ENCODE results near the gene MS4A1. TPM values are rescaled to one million over a fixed set of nuclear protein-coding genes. Genes with fewer than 3 reads are reported as not detected.

Gene MS4A1
- total RNA-seq, 1 donor from 2014 or later, result 2,024 TPM

- peaks cover 65% of the 10 kb centered on the region for H3K4me1 Mint-ChIP-seq
- peaks cover 2% of the 10 kb centered on the region for H3K9me3 Mint-ChIP-seq
- TF ChIP-seq, protein P1, sequence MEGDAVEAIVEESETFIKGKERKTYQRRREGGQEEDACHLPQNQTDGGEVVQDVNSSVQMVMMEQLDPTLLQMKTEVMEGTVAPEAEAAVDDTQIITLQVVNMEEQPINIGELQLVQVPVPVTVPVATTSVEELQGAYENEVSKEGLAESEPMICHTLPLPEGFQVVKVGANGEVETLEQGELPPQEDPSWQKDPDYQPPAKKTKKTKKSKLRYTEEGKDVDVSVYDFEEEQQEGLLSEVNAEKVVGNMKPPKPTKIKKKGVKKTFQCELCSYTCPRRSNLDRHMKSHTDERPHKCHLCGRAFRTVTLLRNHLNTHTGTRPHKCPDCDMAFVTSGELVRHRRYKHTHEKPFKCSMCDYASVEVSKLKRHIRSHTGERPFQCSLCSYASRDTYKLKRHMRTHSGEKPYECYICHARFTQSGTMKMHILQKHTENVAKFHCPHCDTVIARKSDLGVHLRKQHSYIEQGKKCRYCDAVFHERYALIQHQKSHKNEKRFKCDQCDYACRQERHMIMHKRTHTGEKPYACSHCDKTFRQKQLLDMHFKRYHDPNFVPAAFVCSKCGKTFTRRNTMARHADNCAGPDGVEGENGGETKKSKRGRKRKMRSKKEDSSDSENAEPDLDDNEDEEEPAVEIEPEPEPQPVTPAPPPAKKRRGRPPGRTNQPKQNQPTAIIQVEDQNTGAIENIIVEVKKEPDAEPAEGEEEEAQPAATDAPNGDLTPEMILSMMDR (IDR thresholded peaks at IDR 0.05), result no peak
- peak; percentile 95 for ATAC-seq (ENCODE audit: low read depth)
- H3K4me3 Mint-ChIP-seq, result peak overlapping the region; percentile 64
- intact Hi-C loops (cut with micrococcal nuclease), result loop anchor here (1.0 kb wide), 4 partner anchors 9 to 110 kb away; partner anchors contain the start of genes MS4A1 and MS4A7
- peak overlapping the region; percentile 91 for H3K27ac Mint-ChIP-seq
- ChIA-PET POLR2A (interaction anchor here (0.6 to 5.6 kb wide), 25 partner anchors 8 to 883 kb away, joined by 3 to 251 read pairs (median 6); partner anchors contain the start of genes MS4A1, MS4A12 and MS4A7), CTCF (interaction anchor here (0.9 to 4.2 kb wide), 11 partner anchors 10 to 212 kb away, joined by 3 to 43 read pairs (median 6); partner anchors contain the start of gene MS4A1)
- H3K36me3 Mint-ChIP-seq (ENCODE audit: low read depth), result peaks cover 2% of the 10 kb centered on the region
- no peaks in the 10 kb centered on the region for H3K27me3 Mint-ChIP-seq
- no peak for DNase-seq
Measured at GRCh38 chr11:60477035-60477445, 21.4 kb downstream of the MS4A1 start.

DNA sequence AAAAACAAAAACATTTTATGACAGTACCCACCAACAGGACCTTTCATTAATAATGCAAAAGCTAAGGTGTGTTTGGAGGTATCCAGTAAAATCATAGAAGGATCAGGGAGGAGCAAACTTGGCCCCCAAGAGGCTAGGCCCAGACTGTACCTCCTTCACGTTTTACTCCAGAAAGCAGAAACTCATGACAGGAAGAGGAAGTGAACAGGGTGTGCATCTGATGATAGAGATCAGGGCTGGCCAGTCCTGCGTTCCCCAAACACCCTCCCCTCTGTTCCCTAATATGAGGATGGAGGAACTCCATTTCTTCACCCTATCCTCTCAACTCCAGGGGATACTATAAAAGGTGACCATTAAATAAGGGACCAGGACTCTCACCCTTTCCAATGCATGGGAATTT is 26.7 kb downstream of the MS4A1 start:
- Mint-ChIP-seq H3K9me3 (peaks cover 2% of the 10 kb centered on the region), H3K4me3 (peak overlapping the region; percentile 65), H3K27me3 (no peaks in the 10 kb centered on the region), H3K4me1 (peaks cover 88% of the 10 kb centered on the region), H3K27ac (peak overlapping the region; percentile 90), H3K36me3 (ENCODE audit: low read depth) (no peaks in the 10 kb centered on the region)
- ChIA-PET CTCF (interaction anchor here (1.6 to 4.0 kb wide), 4 partner anchors 25 to 217 kb away, joined by 3 to 80 read pairs (median 8); no protein-coding TSS in a partner anchor), POLR2A (interaction anchor here (1.4 to 4.5 kb wide), 4 partner anchors 11 to 117 kb away, joined by 5 to 101 read pairs (median 53); partner anchors contain the start of gene MS4A1)
- no peak for DNase-seq
- TF ChIP-seq, protein P1 (IDR thresholded peaks at IDR 0.05), result no peak
- intact Hi-C loops (cut with micrococcal nuclease), result loop anchor here (10.0 kb wide), 1 partner anchor 282 kb away; no protein-coding TSS in a partner anchor
- peak; percentile 65 for ATAC-seq (ENCODE audit: low read depth)

GRCh38 chr11:60485987-60486386 is 30.3 kb downstream of the MS4A1 start:
- Mint-ChIP-seq H3K27ac (peak overlapping the region; percentile 63), H3K9me3 (no peaks in the 10 kb centered on the region), H3K4me3 (peak overlapping the region; percentile 42), H3K27me3 (no peaks in the 10 kb centered on the region), H3K36me3 (ENCODE audit: low read depth) (no peaks in the 10 kb centered on the region), H3K4me1 (peaks cover 55% of the 10 kb centered on the region)
- intact Hi-C loops (cut with micrococcal nuclease), result loop anchor here (1.0 to 10.0 kb wide), 9 partner anchors 9 to 279 kb away; partner anchors contain the start of gene MS4A1
- ATAC-seq (ENCODE audit: low read depth), result peak; percentile 95
- CTCF ChIA-PET, result interaction anchor here (0.9 to 4.0 kb wide), 13 partner anchors 10 to 218 kb away, joined by 3 to 80 read pairs (median 9); partner anchors contain the start of gene MS4A1
- peak; percentile 40 for DNase-seq
- TF ChIP-seq, protein P1 (IDR thresholded peaks at IDR 0.05), result peak; percentile 44
- POLR2A ChIA-PET, result interaction anchor here (0.6 to 4.5 kb wide), 8 partner anchors 9 to 177 kb away, joined by 3 to 101 read pairs (median 8); partner anchors contain the start of gene MS4A1

DNA sequence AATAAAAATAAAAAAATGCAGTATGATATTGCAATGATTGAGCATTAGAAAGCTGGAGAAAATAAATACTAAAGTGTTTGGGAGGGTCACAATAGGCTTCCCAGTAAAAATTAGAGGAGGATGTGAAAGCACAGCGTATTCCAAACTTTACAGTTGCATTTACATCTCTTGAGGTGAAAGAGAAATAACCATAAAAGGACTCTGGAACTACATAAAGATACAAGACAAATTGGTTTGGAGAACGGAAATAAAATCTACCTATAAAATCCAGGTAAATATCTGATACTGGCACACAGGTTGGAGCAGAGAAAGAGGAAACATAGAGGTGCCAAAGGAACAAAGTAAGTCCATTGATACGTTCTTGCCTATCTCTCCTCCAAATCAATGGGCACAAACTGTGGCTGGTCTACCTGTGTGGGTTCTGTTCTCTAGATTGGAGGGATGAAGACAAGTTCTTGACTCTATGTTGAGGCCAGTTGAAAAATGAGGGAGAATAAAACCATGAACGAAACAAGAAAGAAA is 36.9 kb downstream of the MS4A1 start, which contains the start of gene MS4A12:
MS4A12 (plus strand) TSS at position 291 of the 522 bp plus-strand sequence. CDS start 4,541 bp downstream, outside the sequence.
- H3K9me3 Mint-ChIP-seq, result no peaks in the 10 kb centered on the region
- H3K27me3 Mint-ChIP-seq, result no peaks in the 10 kb centered on the region
- POLR2A ChIA-PET, result interaction anchor here (0.9 kb wide), 1 partner anchor 15 kb away, joined by 3 read pairs; no protein-coding TSS in a partner anchor
- no peak for ATAC-seq (ENCODE audit: low read depth)
- CTCF ChIA-PET, result no interaction called here
- H3K4me1 Mint-ChIP-seq, result peaks cover 8% of the 10 kb centered on the region
- no peak within 1 kb of the TSS for H3K27ac Mint-ChIP-seq
- intact Hi-C loops (cut with micrococcal nuclease), result no loop called here
- no peak for DNase-seq
- TF ChIP-seq, protein P1 (IDR thresholded peaks at IDR 0.05), result no peak
- no peaks in the 10 kb centered on the region for H3K36me3 Mint-ChIP-seq (ENCODE audit: low read depth)
- H3K4me3 Mint-ChIP-seq, result no peak within 1 kb of the TSS

GRCh38 chr11:60493454-60493853 is 37.8 kb downstream of the MS4A1 start:
- no peak for DNase-seq
- ChIA-PET POLR2A (no interaction called here), CTCF (no interaction called here)
- no peaks in the 10 kb centered on the region for H3K9me3 Mint-ChIP-seq
- no peak overlapping the region for H3K27ac Mint-ChIP-seq
- no peaks in the 10 kb centered on the region for H3K27me3 Mint-ChIP-seq
- TF ChIP-seq, protein P1 (IDR thresholded peaks at IDR 0.05), result no peak
- peaks cover 17% of the 10 kb centered on the region for H3K4me1 Mint-ChIP-seq
- no peaks in the 10 kb centered on the region for H3K36me3 Mint-ChIP-seq (ENCODE audit: low read depth)
- intact Hi-C loops (cut with micrococcal nuclease), result no loop called here
- H3K4me3 Mint-ChIP-seq, result no peak overlapping the region
- no peak for ATAC-seq (ENCODE audit: low read depth)

Data from activated B cell treated with CpG ODN at 0.5 μM for 24 hours (primary cell).